Heart right ventricle (tissue), 16 donors: Measurements from ENCODE around the gene MRGPRD. TPM values are rescaled to one million over a fixed set of nuclear protein-coding genes. Genes with fewer than 3 reads are reported as not detected.
A peak's percentile ranks its signal among the peaks of the same experiment; 100 is the strongest.
"Not testable (repeated sequence)": the region's sequence is repeated elsewhere in the genome, so short reads cannot be mapped to it uniquely, and the experiment has no call there.

Experiments used
- ATAC-seq, 8 donors: fragments of 200-7000 bp; cut with Tn5 transposase; one replicate each; pipeline ENCODE4 v1.9.1; 2020; ENCODE audit warnings: mild to moderate bottlenecking in 8 of 8, moderate library complexity in 8 of 8, moderate number of reproducible peaks in 1 of 8
- DNase-seq, 2 donors: peaks; one replicate each; pipeline ENCODE4 v3.0.0-alpha.2; 2020
- H3K27ac ChIP-seq, 10 donors: fragments of 200-600 bp; sonication (generic) in 2 of 10; one replicate each; pipeline versions ENCODE4 v1.5.0 to v1.8.0; 2020 to 2022; ENCODE audit warnings: mild to moderate bottlenecking in 3 of 10
- H3K27me3 ChIP-seq, 7 donors: fragments of 200-600 bp; one replicate each; pipeline ENCODE4 v1.8.0; 2021 to 2022; ENCODE audit warnings: mild to moderate bottlenecking in 2 of 7
- H3K36me3 ChIP-seq, 9 donors: fragments of 200-600 bp; sonication (generic) in 1 of 9; one replicate each; pipeline versions ENCODE4 v1.5.0 to v1.8.0; 2020 to 2022; ENCODE audit warnings: mild to moderate bottlenecking in 2 of 9
- H3K4me1 ChIP-seq, 9 donors: fragments of 200-600 bp; sonication (generic) in 1 of 9; one replicate each; pipeline versions ENCODE4 v1.5.0 to v1.8.0; 2020 to 2022; ENCODE audit warnings: mild to moderate bottlenecking in 4 of 9
- H3K4me3 ChIP-seq, 10 donors: fragments of 200-600 bp; sonication (generic) in 2 of 10; one replicate each; pipeline versions ENCODE4 v1.5.0 to v1.8.0; 2020 to 2022; ENCODE audit warnings: mild to moderate bottlenecking in 7 of 10, moderate library complexity in 2 of 10
- H3K9me3 ChIP-seq, 11 donors: fragments of 200-600 bp in 10 of 11; sonication (generic) in 2 of 11; one replicate each; pipeline versions ENCODE4 v1.5.0 to v1.8.0; 2013 to 2022; ENCODE audit warnings: mild to moderate bottlenecking in 2 of 11, control low read depth in 1 of 11, moderate library complexity in 1 of 11
- WGBS, 2 donors: extraction: QIAGEN DNeasy Blood & Tissue Kit; methylation state at CpG; one replicate each; pipeline ENCODE4 v1.1.7; 2013; ENCODE audit warnings: inconsistent platforms in 1 of 2; 5-methylcytosine and 5-hydroxymethylcytosine counted together
- intact Hi-C, 10 donors: fragments of 100-400 bp; cut with DNase I; formaldehyde crosslinking; loops; one replicate each; pipeline versions ENCODE4 v1.11.1 to v1.14.2; 2022
- polyA plus RNA-seq, 2 donors: library from polyadenylated mRNA; stranded (reverse); fragments of 200-250 nt; gene quantifications; one replicate each; pipeline ENCODE4 v1.2.3, GENCODE V29; 2013
- total RNA-seq, 10 donors: library from RNA; stranded (reverse); fragmentation: NEBNext Ultra II Directional in 3 of 10; extraction: Animal tissue kit (Norgen Biotek cat#: 25700) in 3 of 10; gene quantifications; one replicate each; pipeline versions ENCODE4 v1.2.1 to v1.2.4, GENCODE V29; 2021 to 2023
- TF ChIP-seq, protein P1 (sequence below), 9 donors: fragments of 200-600 bp; sonication (generic) in 2 of 9; IDR thresholded peaks; one replicate each; pipeline versions ENCODE4 v1.5.0 to v1.8.0; 2021 to 2022; ENCODE audit warnings: antibody characterized with exemption in 9 of 9, mild to moderate bottlenecking in 5 of 9, moderate library complexity in 1 of 9
- donor health status: Arrhythmogenic right ventricular cardiomyopathy.
- donor health status: ischemic (EF 13 %, LVEDD 7.1; RV severe dilation, severe dysfunction).
- donor health status: healthy with polysubstance abuse.
- donor health status: DM: no; HTN: yes; CAD: no.
- donor health status: DM: no; HTN: no; CAD: no.
- donor health status: ischemic (EF 25% LVEDD 6.9; RV normal size, moderate dysfunction).
- donor health status: ischemic (EF 25% LVEDD 5.7; RV mildly dilated, moderate dysfunction).
- donor health status: healthy.
- donor health status: DM: yes; HTN: yes; CAD: no.
- donor health status: Ischemic cardiomyopathy.
- donor health status: ischemic (EF 35%, LVEDD 5.7; RV mildly dilated, moderate dysfunction).
- donor health status: nonischemic (EF 11% LVEDD 7.7; RV severe dilation, severe dysfunction).
- donor health status: DM: yes; HTN: yes; CAD: no.
- donor health status: PGD.
- donor health status: ischemic (EF 29% LVEDD 5.4; RV normal size, mild dysfunction).
- donor health status: nonischemic (EF 23%, LVEDD 6.1; RV moderate dilation, normal function).

The MRGPRD gene
- total and polyA plus RNA-seq, 12 donors = not detected

- no peak overlapping the region for H3K4me3 ChIP-seq
- DNase-seq (no peak), ATAC-seq (peak in 4 of 8 donors; percentile 18 to 41 (median 22))
- H3K27me3 ChIP-seq = no peaks in the 10 kb centered on the region
- H3K27ac ChIP-seq = peak overlapping the region in 1 of 10 donors; percentile 22
- H3K36me3 ChIP-seq = no peaks in the 10 kb centered on the region
- TF ChIP-seq, protein P1, sequence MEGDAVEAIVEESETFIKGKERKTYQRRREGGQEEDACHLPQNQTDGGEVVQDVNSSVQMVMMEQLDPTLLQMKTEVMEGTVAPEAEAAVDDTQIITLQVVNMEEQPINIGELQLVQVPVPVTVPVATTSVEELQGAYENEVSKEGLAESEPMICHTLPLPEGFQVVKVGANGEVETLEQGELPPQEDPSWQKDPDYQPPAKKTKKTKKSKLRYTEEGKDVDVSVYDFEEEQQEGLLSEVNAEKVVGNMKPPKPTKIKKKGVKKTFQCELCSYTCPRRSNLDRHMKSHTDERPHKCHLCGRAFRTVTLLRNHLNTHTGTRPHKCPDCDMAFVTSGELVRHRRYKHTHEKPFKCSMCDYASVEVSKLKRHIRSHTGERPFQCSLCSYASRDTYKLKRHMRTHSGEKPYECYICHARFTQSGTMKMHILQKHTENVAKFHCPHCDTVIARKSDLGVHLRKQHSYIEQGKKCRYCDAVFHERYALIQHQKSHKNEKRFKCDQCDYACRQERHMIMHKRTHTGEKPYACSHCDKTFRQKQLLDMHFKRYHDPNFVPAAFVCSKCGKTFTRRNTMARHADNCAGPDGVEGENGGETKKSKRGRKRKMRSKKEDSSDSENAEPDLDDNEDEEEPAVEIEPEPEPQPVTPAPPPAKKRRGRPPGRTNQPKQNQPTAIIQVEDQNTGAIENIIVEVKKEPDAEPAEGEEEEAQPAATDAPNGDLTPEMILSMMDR (IDR thresholded peaks at IDR 0.05) = no peak
- no peaks in the 10 kb centered on the region for H3K9me3 ChIP-seq
- peaks cover 0 to 36% (median 15%) of the 10 kb centered on the region in 9 donors for H3K4me1 ChIP-seq
- 60 to 63% methylated on average over 4 of the region's 4 CpGs for WGBS, 2 donors
- intact Hi-C loops = no loop called here
Measured at GRCh38 chr11:68976563-68976962, 4.2 kb downstream of the MRGPRD start.

GRCh38 chr11:68976095-68976494 is 4.7 kb downstream of the MRGPRD start:
- DNase-seq (no peak), ATAC-seq (peak in 3 of 8 donors; percentile 13 to 40 (median 17))
- H3K27me3 ChIP-seq = peaks cover 0 to 4% (median 0%) of the 10 kb centered on the region in 7 donors
- H3K9me3 ChIP-seq = no peaks in the 10 kb centered on the region
- TF ChIP-seq, protein P1 (IDR thresholded peaks at IDR 0.05) = no peak
- H3K4me1 ChIP-seq = peaks cover 0 to 36% (median 15%) of the 10 kb centered on the region in 9 donors
- intact Hi-C loops = no loop called here
- no peaks in the 10 kb centered on the region for H3K36me3 ChIP-seq
- WGBS, 2 donors = 43 to 45% methylated on average over 4 of the region's 4 CpGs
- peak overlapping the region in 2 of 10 donors; percentile 22 to 50 for H3K27ac ChIP-seq
- H3K4me3 ChIP-seq = no peak overlapping the region

DNA sequence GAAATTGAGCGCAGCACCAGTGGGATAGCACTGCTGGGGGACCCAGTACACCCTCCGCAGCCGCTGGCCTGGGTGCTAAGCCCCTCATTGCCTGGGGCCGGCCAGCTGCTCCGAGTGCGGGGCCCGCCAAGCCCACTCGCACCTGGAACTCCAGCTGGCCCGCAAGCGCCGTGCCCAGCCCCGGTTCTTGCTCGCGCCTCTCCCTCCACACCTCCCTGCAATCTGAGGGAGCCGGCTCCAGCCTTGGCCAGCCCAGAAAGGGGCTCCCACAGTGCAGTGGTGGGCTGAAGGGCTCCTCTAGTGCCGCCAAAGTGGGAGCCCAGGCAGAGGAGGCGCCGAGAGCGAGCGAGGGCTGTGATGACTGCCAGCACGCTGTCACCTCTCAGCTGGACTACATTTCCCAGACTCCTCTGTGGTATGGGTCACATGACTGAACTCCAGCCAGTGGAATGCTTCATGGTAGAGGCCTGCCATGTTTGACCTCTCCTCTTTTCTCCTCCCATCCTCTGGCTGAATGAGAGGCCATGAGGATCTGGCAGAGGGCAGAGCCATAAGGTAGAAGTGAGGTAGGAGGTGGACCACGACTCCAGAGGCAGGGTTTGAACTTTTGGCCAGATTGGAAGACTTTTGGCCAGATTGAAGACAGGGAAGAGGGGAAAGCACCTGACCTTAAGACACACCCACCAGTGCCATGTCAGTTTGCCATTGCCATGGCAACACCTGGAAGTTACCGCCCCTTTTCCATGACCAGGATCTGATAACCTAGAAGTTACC is 6.2 kb downstream of the MRGPRD start:
- no peak for DNase-seq
- no peaks in the 10 kb centered on the region for H3K36me3 ChIP-seq

DNA sequence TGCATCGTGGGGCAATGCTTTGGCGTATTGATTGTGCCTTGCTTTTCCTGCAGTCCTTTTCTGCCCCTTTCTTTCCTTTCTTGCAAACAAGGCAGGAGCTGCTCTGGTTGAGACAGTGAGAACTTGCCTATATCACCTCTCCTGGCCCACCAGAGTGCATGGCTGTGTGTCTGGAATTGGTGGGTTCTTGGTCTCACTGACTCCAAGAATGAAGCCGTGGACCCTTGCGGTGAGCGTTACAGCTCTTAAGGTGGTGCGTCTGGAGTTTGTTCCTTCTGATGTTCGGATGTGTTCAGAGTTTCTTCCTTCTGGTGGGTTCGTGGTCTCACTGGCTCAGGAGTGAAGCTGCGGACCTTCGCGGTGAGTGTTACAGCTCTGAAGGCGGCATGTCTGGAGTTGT is 7.1 kb downstream of the MRGPRD start:
- Histone ChIP-seq H3K27me3 (peaks cover 0 to 14% (median 0%) of the 10 kb centered on the region in 7 donors), H3K4me1 (peaks cover 0 to 28% (median 7%) of the 10 kb centered on the region in 9 donors)
- H3K9me3 ChIP-seq, H3K4me3 ChIP-seq, intact Hi-C loops, H3K27ac ChIP-seq, H3K36me3 ChIP-seq, DNase-seq, ATAC-seq: not testable (repeated sequence)
- 93 to 94% methylated on average over 12 of the region's 12 CpGs for WGBS, 2 donors

More for the DNA sequence above, 6.2 kb downstream of the MRGPRD start:
- TF ChIP-seq, protein P1 (IDR thresholded peaks at IDR 0.05) = no peak
- peaks cover 0 to 9% (median 0%) of the 10 kb centered on the region in 7 donors for H3K27me3 ChIP-seq
- H3K9me3 ChIP-seq = no peaks in the 10 kb centered on the region
- intact Hi-C loops = no loop called here
- 94 to 98% methylated on average over 23 of the region's 23 CpGs for WGBS, 2 donors
- no peak overlapping the region for H3K27ac ChIP-seq
- ATAC-seq = peak in 2 of 8 donors; percentile 54 to 76
- H3K4me1 ChIP-seq = peaks cover 0 to 35% (median 15%) of the 10 kb centered on the region in 9 donors
- no peak overlapping the region for H3K4me3 ChIP-seq

GRCh38 chr11:68973219-68973618 is 7.6 kb downstream of the MRGPRD start:
- no peak overlapping the region for H3K4me3 ChIP-seq
- intact Hi-C loops = no loop called here
- no peak overlapping the region for H3K27ac ChIP-seq
- TF ChIP-seq, protein P1 (IDR thresholded peaks at IDR 0.05) = no peak
- WGBS, 2 donors = 40 to 56% methylated on average over 4 of the region's 4 CpGs
- DNase-seq = no peak
- H3K4me1 ChIP-seq = peaks cover 0 to 23% (median 7%) of the 10 kb centered on the region in 9 donors
- no peaks in the 10 kb centered on the region for H3K36me3 ChIP-seq
- H3K27me3 ChIP-seq = peaks cover 0 to 14% (median 0%) of the 10 kb centered on the region in 7 donors
- ATAC-seq = peak in 3 of 8 donors; percentile 42 to 69 (median 51)
- no peaks in the 10 kb centered on the region for H3K9me3 ChIP-seq
